Colon (tissue), 2 donors: ENCODE results near the gene CD300A.

Experiments used
- FAIRE-seq: peaks from 2 replicates; lab custom pipeline; 2012; peaks lifted over from hg19 to GRCh38; lab: Jason Lieb, UNC
- donor health status: control.
- donor health status: control.

CD300A gene

GRCh38 chr17:74454197-74455024, 12.0 kb upstream of the CD300A start:
- FAIRE-seq, result no peak

- no peak for FAIRE-seq
Observed at GRCh38 chr17:74455025-74455545, 11.3 kb upstream of the CD300A start.

DNA sequence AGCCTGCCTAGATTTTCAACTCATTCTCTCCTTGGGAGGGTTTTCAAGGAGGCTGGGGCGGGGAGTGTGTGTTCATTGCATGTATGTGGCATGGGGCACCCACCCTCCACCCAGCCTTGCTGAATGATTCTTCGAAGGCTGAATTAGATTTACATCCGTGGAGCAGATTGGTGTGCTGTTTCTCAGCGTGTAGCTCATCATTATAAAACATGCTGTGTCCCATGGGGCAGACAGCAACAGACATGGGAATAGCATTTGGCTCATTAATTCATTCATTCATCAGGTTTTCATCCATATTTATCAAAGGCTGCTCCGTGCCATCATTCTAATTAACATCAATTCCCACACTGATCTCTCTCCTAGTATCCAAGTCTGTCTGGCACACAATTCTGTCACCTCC, 10.6 kb upstream of the CD300A start:
- FAIRE-seq, result no peak

GRCh38 chr17:74457146-74457819, 9.2 kb upstream of the CD300A start:
- no peak for FAIRE-seq

GRCh38 chr17:74457820-74458166, 8.6 kb upstream of the CD300A start:
- FAIRE-seq, result no peak

DNA sequence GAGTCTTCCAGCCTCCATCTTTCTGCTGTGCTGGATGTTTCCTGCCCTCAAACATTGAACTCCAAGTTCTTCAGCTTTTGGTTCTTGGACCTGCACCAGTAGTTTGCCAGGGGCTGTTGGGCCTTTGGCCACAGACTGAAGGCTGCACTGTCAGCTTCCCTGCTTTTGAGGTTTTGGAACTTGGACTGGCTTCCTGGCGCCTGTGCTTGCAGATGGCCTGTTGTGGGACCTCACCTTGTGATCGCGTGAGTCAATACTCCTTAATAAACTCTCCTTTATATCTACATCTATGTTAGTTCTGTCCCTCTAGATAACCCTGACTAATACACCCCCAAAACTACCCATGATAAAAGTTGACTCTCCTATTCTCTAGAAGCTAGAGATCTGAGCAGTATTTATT, 7.6 kb upstream of the CD300A start:
- FAIRE-seq, result no peak

GRCh38 chr17:74459622-74460021, 6.8 kb upstream of the CD300A start:
- FAIRE-seq, result no peak

GRCh38 chr17:74460241-74460640, 6.2 kb upstream of the CD300A start:
- no peak for FAIRE-seq

DNA sequence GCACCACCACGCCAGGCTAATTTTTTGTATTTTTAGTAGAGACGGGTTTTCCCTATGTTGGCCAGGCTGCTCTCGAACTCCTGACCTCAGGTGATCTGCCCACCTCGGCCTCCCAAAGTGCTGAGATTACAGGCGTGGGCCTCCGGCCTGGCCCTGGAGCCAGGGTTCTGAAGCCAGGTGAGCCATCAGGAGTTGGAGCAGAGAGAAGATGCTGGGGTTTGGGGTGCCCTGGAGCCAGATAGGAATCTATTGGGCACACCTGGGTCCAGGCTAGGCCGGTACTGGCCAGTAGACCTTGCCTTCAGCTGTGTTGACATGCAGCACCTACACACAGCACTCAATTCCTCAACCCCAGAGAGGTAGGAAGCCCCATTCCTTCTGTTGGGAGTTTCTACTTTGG, 5.4 kb upstream of the CD300A start:
- FAIRE-seq, result no peak

GRCh38 chr17:74461611-74462010, 4.8 kb upstream of the CD300A start:
- no peak for FAIRE-seq

- FAIRE-seq, result no peak
Observed at GRCh38 chr17:74464730-74465377, 1.6 kb upstream of the CD300A start.

DNA sequence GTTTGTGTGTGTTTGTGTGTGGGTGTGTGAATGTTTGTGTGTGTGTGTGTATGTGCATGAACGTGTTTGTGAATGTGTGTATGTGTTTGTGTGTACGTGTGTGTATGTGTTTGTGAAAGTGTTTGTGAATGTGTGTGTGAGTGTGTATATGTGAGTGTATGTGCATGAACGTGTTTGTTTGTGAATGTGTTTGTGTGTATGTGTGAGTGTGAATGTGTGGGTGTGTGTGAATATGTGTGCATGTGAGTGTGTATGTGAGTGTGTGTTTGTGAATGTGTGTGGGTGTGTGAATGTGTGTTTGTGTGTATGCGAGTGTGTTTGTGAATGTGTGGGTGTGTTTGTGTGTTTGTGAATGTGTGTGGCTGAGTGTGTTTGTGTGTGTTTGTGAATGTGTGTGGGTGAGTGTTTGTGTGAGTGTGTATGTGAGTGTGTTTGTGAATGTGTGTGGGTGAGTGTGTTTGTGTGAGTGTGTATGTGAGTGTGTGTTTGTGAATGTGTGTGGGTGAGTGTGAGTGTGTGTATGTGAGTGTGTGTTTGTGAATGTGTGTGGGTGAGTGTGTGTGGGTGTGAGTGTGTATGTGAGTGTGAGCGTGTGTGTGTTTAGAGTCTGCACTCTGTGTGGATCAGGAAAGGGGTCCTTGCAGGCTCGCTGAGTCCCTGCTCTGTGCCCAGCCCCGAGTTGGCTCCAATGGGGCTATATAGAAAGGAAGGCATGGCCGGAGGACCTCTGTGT, 890 bp upstream of the CD300A start:
- FAIRE-seq, result no peak

GRCh38 chr17:74466828-74467184, 372 bp downstream of the CD300A start:
- no peak for FAIRE-seq

- FAIRE-seq, result no peak
Observed at GRCh38 chr17:74467221-74467951, 952 bp downstream of the CD300A start.

DNA sequence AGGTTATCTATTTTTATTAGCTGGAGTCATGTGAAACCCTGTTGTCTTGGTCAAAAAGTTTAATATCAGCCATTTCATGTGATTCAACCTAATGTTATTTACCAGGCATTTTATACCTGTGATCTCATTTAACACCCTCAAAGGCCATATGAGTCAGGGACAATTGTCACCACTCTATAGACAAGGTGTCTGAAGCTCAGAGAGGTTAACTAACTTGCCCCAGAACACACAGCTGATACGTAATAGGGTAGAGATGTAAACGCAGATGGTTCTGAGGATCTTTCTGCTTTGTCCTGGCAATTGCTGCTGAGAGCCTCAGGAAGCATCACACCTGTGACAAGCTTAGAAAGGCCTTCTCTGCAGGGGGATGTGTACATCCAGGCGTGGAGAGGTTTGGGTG, 4.9 kb downstream of the CD300A start:
- no peak for FAIRE-seq

DNA sequence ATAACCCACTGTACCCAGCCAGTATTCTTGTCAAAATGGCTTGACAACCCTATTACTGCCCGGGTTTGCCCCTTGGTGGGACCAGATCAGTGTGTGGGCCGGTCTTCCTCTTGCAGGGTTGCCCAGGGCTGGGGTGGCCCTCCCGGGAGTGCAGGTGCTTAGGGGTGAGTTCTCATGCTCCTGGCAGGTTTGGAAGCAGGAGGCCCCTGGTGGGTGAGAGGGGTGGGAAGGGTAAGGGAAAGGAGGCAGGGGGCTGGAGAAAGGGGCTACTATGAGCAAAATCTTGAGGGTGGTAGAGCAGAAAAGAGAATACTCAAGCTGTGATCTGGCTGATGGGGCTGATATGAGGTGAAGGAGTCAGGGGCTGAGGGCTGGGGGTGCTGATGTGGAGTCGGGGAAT, 6.5 kb downstream of the CD300A start:
- FAIRE-seq, result no peak

DNA sequence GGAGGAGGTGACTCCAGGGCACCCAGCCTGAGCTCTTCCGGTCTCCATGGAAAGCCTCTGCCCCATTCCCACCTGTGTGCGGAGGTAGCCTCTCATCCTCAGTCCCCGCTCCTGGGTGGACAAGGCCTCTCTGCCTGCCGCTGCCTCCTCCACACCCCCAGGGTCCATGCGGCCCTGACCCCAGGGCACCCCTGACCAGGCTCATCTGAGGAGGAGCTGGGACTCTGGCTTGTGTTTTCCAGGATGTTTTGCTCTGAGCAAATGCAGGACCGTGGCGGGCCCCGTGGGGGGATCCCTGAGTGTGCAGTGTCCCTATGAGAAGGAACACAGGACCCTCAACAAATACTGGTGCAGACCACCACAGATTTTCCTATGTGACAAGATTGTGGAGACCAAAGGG, 6.9 kb downstream of the CD300A start:
- FAIRE-seq, result no peak

- no peak for FAIRE-seq
Observed at GRCh38 chr17:74474043-74474792, 7.8 kb downstream of the CD300A start.

GRCh38 chr17:74475189-74475588, 8.8 kb downstream of the CD300A start:
- no peak for FAIRE-seq

- no peak for FAIRE-seq
Observed at GRCh38 chr17:74477411-74477810, 11.0 kb downstream of the CD300A start.
